Fibroblast of the aortic adventitia (primary cell): ENCODE data around the gene ZNF790. TPM values are rescaled to one million over a fixed set of nuclear protein-coding genes. Genes with fewer than 3 reads are reported as not detected.
"Not testable (repeated sequence)": the region's sequence is repeated elsewhere in the genome, so short reads cannot be mapped to it uniquely, and the experiment has no call there.

ENCODE experiments used
- DNase-seq: peaks from one replicate; pipeline ENCODE4 v3.0.0-alpha.2; 2010; ENCODE audit warnings: low read depth
- H3K4me3 ChIP-seq: 2 replicates; pipeline ENCODE4 v1.5.1; 2011; ENCODE audit warnings: low read depth, mild to moderate bottlenecking, control low read depth, low read length, moderate library complexity
- CTCF ChIP-seq: IDR thresholded peaks from 2 replicates; pipeline ENCODE4 v1.5.1; 2011; ENCODE audit warnings: mild to moderate bottlenecking, low read length, control low read depth, inconsistent platforms; ENCODE audit not compliant: insufficient read depth
- total RNA-seq: library from RNA; depleted of rRNA; stranded (reverse); fragments of >200 nt; gene quantifications from 2 replicates; pipeline ENCODE4 v1.2.3, GENCODE V29; 2012; ENCODE audit warnings: low replicate concordance

The ZNF790 gene
- total RNA-seq, 1 donor: 7.4 TPM

GRCh38 chr19:36805364-36805763 is 32.8 kb downstream of the ZNF790 start:
- no peak for TF ChIP-seq CTCF
- no peak overlapping the region for H3K4me3 ChIP-seq
- no peak for DNase-seq

GRCh38 chr19:36797786-36798108 is 40.4 kb downstream of the ZNF790 start:
- no peak for TF ChIP-seq CTCF
- H3K4me3 ChIP-seq: peak overlapping the region; percentile 95
- DNase-seq: no peak

- no peak for DNase-seq
- no peak for TF ChIP-seq CTCF
- H3K4me3 ChIP-seq: peak overlapping the region; percentile 95
Measured at GRCh38 chr19:36796714-36796992, 41.5 kb downstream of the ZNF790 start.

GRCh38 chr19:36791420-36792141 is 46.6 kb downstream of the ZNF790 start:
- not testable (repeated sequence) for H3K4me3 ChIP-seq, DNase-seq

- no peak for TF ChIP-seq CTCF
- DNase-seq: no peak
- no peak overlapping the region for H3K4me3 ChIP-seq
Measured at GRCh38 chr19:36775768-36776167, 62.4 kb downstream of the ZNF790 start.

- TF ChIP-seq CTCF: no peak
Measured at GRCh38 chr19:36773223-36773579, 65.0 kb downstream of the ZNF790 start.

GRCh38 chr19:36772311-36773222 is 65.6 kb downstream of the ZNF790 start, which contains the start of gene ZNF850:
ZNF850 (minus strand) TSS chr19:36772807; CDS start chr19:36762606, 10,201 bp downstream.
- peak; percentile 96 for DNase-seq
- no peak for TF ChIP-seq CTCF

More at GRCh38 chr19:36773223-36773579, 65.0 kb downstream of the ZNF790 start:
- peak overlapping the region; percentile 96 for H3K4me3 ChIP-seq
- no peak for DNase-seq

More at GRCh38 chr19:36772311-36773222, 65.6 kb downstream of the ZNF790 start, which contains the start of gene ZNF850:
- peak within 1 kb of the TSS; percentile 96 for H3K4me3 ChIP-seq
